ENCODE results near the gene FCHSD2.
"Not testable (repeated sequence)": the region's sequence is repeated elsewhere in the genome, so short reads cannot be mapped to it uniquely, and the experiment has no call there.

Gene FCHSD2

DNA sequence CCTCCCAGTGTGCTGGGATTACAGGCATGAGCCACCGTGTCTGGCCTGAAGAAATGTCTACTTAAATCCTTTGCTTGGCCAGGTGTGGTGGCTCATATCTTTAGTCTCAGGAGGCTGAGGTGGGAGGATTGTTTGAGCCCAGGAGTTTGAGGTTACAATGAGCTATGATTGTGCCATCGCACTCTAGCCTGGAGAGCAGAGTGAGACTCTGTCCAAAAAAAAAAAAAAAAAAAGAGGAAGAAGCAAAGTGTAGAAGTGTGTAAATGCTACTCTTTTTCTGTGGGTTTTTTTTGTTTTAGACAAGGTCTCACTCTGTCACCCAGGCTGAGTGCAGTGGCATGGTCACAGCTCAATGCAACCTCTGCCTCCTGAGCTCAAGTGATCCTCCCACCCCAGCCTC is 334.3 kb downstream of the FCHSD2 start:
- H2AFZ ChIP-seq (ENCODE audit: low read depth, low read length) = no peak overlapping the region

DNA sequence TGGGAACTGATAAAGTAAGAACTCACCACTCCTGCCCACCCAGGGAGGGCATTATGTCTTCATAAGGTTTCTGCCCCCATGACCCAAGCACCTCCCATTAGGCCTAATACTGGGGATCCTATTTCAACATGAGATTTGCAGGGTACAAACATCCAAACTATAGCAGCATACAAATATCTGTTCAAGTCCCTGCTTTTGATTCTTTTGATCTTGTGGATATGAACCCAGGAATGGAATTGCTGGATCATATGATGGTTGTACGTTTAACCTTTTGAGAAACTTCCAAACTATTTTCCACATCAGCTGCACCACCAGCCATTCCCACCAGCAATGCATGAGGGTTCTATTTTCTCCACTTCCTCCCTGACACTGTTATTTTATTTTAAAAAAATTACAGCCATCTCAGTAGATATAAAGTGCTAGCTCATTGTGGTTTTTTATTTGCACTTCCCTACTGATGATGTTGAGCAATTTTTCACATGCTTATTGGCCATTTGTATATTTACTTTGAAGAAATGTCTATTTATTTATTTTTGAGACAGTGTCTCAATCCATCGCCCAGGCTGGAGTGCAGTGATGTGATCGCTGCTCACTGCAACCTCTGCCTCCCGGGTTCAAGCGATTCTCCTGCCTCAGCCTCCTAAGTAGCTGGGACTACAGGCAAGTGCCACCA is 335.0 kb downstream of the FCHSD2 start:
- DNase-seq (no peak), ATAC-seq (ENCODE audit: insufficient read depth, low read depth) (no peak)
- peaks cover 7% of the 10 kb centered on the region for H3K79me2 ChIP-seq (ENCODE audit: insufficient read depth, low read length)
- H3K4me1 ChIP-seq (ENCODE audit: insufficient read depth, low read length) = peaks cover 11% of the 10 kb centered on the region
- TF ChIP-seq, protein P1, sequence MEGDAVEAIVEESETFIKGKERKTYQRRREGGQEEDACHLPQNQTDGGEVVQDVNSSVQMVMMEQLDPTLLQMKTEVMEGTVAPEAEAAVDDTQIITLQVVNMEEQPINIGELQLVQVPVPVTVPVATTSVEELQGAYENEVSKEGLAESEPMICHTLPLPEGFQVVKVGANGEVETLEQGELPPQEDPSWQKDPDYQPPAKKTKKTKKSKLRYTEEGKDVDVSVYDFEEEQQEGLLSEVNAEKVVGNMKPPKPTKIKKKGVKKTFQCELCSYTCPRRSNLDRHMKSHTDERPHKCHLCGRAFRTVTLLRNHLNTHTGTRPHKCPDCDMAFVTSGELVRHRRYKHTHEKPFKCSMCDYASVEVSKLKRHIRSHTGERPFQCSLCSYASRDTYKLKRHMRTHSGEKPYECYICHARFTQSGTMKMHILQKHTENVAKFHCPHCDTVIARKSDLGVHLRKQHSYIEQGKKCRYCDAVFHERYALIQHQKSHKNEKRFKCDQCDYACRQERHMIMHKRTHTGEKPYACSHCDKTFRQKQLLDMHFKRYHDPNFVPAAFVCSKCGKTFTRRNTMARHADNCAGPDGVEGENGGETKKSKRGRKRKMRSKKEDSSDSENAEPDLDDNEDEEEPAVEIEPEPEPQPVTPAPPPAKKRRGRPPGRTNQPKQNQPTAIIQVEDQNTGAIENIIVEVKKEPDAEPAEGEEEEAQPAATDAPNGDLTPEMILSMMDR (IDR thresholded peaks at IDR 0.05; ENCODE audit: borderline replicate concordance, extremely low read depth, low read length, poor library complexity, severe bottlenecking) = no peak
- TF ChIP-seq EZH2 (IDR thresholded peaks at IDR 0.05; ENCODE audit: borderline replicate concordance, low read depth, low read length, severe bottlenecking) = no peak
- H3K27ac ChIP-seq (ENCODE audit: low read length) = 0 out of 2 replicates have a peak overlapping the region, but pooled peaks have one; percentile 7
- no peak overlapping the region for H2AFZ ChIP-seq (ENCODE audit: low read depth, low read length)
- H3K9me3 ChIP-seq (ENCODE audit: insufficient read depth, low read length, severe bottlenecking) = no peaks in the 10 kb centered on the region
- H3K4me2 ChIP-seq (ENCODE audit: insufficient read depth, low read length) = no peak overlapping the region
- H3K36me3 ChIP-seq (ENCODE audit: insufficient read depth, low read length) = peaks cover 15% of the 10 kb centered on the region
- H3K27me3 ChIP-seq (ENCODE audit: insufficient read depth, low read length, poor library complexity) = no peaks in the 10 kb centered on the region
- no peak overlapping the region for H3K4me3 ChIP-seq (ENCODE audit: low read depth in 1 of 2, low read length in 2 of 2)
- H4K20me1 ChIP-seq (ENCODE audit: insufficient read depth, low read length) = peaks cover 2% of the 10 kb centered on the region; the same call in 1 of the 2 replicates
- no peak overlapping the region for H3K9ac ChIP-seq (ENCODE audit: low read depth, low read length)

More for the DNA sequence above, 334.3 kb downstream of the FCHSD2 start:
- H3K4me3 ChIP-seq (ENCODE audit: low read depth in 1 of 2, low read length in 2 of 2) = no peak overlapping the region
- H4K20me1 ChIP-seq (ENCODE audit: insufficient read depth, low read length) = peaks cover 4% of the 10 kb centered on the region; the same call in 1 of the 2 replicates
- H3K4me2 ChIP-seq (ENCODE audit: insufficient read depth, low read length) = no peak overlapping the region
- H3K9me3 ChIP-seq (ENCODE audit: insufficient read depth, low read length, severe bottlenecking) = no peaks in the 10 kb centered on the region
- ATAC-seq (ENCODE audit: insufficient read depth, low read depth) (no peak), DNase-seq (no peak)
- peaks cover 12% of the 10 kb centered on the region for H3K79me2 ChIP-seq (ENCODE audit: insufficient read depth, low read length)
- no peak overlapping the region for H3K27ac ChIP-seq (ENCODE audit: low read length)
- peaks cover 15% of the 10 kb centered on the region for H3K36me3 ChIP-seq (ENCODE audit: insufficient read depth, low read length)
- peaks cover 17% of the 10 kb centered on the region for H3K4me1 ChIP-seq (ENCODE audit: insufficient read depth, low read length)
- no peak for TF ChIP-seq EZH2 (IDR thresholded peaks at IDR 0.05; ENCODE audit: borderline replicate concordance, low read depth, low read length, severe bottlenecking)
- TF ChIP-seq, protein P1 (IDR thresholded peaks at IDR 0.05; ENCODE audit: borderline replicate concordance, extremely low read depth, low read length, poor library complexity, severe bottlenecking) = no peak
- no peak overlapping the region for H3K9ac ChIP-seq (ENCODE audit: low read depth, low read length)
- no peaks in the 10 kb centered on the region for H3K27me3 ChIP-seq (ENCODE audit: insufficient read depth, low read length, poor library complexity)

DNA sequence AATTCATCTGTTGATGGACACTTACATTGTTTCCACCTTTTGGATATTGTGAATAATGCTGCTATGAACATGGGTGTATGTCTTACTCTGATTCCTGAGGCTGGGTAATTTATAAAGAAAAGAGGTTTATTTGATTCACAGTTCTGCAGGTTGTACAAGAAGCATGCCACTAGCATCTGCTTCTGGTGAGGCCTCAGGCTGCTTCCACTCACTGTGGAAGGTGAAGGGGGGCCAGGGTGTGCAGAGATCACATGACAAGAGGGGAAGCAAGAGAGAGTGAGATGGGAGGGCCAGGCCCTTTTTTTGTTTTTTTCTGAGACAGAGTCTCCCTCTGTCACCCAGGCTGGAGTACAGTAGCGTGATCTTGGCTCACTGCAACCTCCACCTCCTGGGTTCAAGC is 335.7 kb downstream of the FCHSD2 start:
- peaks cover 15% of the 10 kb centered on the region for H3K36me3 ChIP-seq (ENCODE audit: insufficient read depth, low read length)
- H3K27ac ChIP-seq (ENCODE audit: low read length); H3K9ac ChIP-seq (ENCODE audit: low read depth, low read length); ATAC-seq (ENCODE audit: insufficient read depth, low read depth); H3K4me1 ChIP-seq (ENCODE audit: insufficient read depth, low read length); H2AFZ ChIP-seq (ENCODE audit: low read depth, low read length); H4K20me1 ChIP-seq (ENCODE audit: insufficient read depth, low read length); H3K79me2 ChIP-seq (ENCODE audit: insufficient read depth, low read length); H3K27me3 ChIP-seq (ENCODE audit: insufficient read depth, low read length, poor library complexity); DNase-seq; H3K9me3 ChIP-seq (ENCODE audit: insufficient read depth, low read length, severe bottlenecking); H3K4me3 ChIP-seq (ENCODE audit: low read depth in 1 of 2, low read length in 2 of 2); H3K4me2 ChIP-seq (ENCODE audit: insufficient read depth, low read length): not testable (repeated sequence)

DNA sequence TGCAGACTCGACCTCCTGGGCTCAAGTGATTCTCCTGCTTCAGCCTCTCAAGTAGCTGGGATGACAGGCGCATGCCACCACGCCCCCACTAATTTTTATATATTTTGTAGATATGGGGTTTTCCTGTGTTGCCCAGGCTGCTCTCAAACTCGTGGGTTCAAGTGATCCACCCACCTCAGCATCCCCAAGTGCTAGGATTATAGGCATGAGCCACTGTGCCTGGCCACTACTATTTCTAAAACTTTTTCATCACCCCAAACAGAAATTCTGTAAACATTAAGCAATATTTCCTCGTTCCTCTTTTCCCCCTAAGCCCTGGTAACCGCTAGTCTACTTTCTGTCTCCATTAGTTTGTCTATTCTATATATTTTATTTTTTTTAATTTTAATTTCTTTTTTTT is 336.9 kb downstream of the FCHSD2 start:
- H3K9me3 ChIP-seq (ENCODE audit: insufficient read depth, low read length, severe bottlenecking) = no peaks in the 10 kb centered on the region
- TF ChIP-seq, protein P1 (IDR thresholded peaks at IDR 0.05; ENCODE audit: borderline replicate concordance, extremely low read depth, low read length, poor library complexity, severe bottlenecking) = no peak
- no peak for TF ChIP-seq EZH2 (IDR thresholded peaks at IDR 0.05; ENCODE audit: borderline replicate concordance, low read depth, low read length, severe bottlenecking)
- peaks cover 2% of the 10 kb centered on the region; the same call in 1 of the 2 replicates for H4K20me1 ChIP-seq (ENCODE audit: insufficient read depth, low read length)
- no peak overlapping the region for H3K27ac ChIP-seq (ENCODE audit: low read length)
- H3K4me3 ChIP-seq (ENCODE audit: low read depth in 1 of 2, low read length in 2 of 2) = no peak overlapping the region
- no peak overlapping the region for H2AFZ ChIP-seq (ENCODE audit: low read depth, low read length)
- H3K4me2 ChIP-seq (ENCODE audit: insufficient read depth, low read length) = no peak overlapping the region
- DNase-seq = no peak
- H3K9ac ChIP-seq (ENCODE audit: low read depth, low read length) = no peak overlapping the region
- no peaks in the 10 kb centered on the region for H3K4me1 ChIP-seq (ENCODE audit: insufficient read depth, low read length)
- ATAC-seq (ENCODE audit: insufficient read depth, low read depth) = no peak
- no peaks in the 10 kb centered on the region for H3K27me3 ChIP-seq (ENCODE audit: insufficient read depth, low read length, poor library complexity)
- H3K79me2 ChIP-seq (ENCODE audit: insufficient read depth, low read length) = no peaks in the 10 kb centered on the region
- H3K36me3 ChIP-seq (ENCODE audit: insufficient read depth, low read length) = peaks cover 10% of the 10 kb centered on the region

Data from DND-41 (cell line).